Activated T-cell treated with anti-CD3 and anti-CD28 coated beads for 1 hour (primary cell): Measurements from ENCODE around the gene VAT1.
"Not testable (repeated sequence)": the region's sequence is repeated elsewhere in the genome, so short reads cannot be mapped to it uniquely, and the experiment has no call there.

ENCODE experiments used
- DNase-seq: peaks from one replicate; pipeline ENCODE4 v3.0.0-alpha.2; 2020; ENCODE audit warnings: low read depth

The VAT1 gene

GRCh38 chr17:42973323-42973722, 48.9 kb downstream of the VAT1 start:
- DNase-seq = not testable (repeated sequence)

GRCh38 chr17:42971589-42971988, 50.6 kb downstream of the VAT1 start:
- no peak for DNase-seq

- DNase-seq = no peak
Measured at GRCh38 chr17:42969001-42969581, 53.1 kb downstream of the VAT1 start.

GRCh38 chr17:42967925-42968324, 54.3 kb downstream of the VAT1 start:
- no peak for DNase-seq
